Measurements from ENCODE around the gene USP30.

Gene USP30

DNA sequence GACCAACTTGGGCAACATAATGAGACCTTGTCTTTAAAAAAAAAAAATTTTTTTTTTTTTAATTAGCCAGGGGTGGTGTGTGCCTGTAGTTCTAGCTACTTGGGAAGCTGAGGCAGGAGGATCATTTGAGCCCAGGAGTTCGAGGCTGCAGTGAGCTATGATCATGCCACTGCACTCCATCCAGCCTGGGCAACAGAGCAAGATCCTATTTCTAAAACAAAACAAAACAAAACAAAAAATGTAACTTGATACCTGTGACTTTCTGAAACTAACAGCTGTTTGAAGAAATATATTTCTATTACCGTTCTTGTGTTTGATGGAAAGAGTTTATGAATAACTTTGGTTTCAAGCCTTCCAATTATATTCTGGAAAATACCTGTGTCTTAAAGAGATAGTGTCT, 62.3 kb downstream of the USP30 start:
- Histone ChIP-seq H3K9me2 (replicated peaks; ENCODE audit: low read depth, low read length) (no peaks in the 10 kb centered on the region), H2AFZ (ENCODE audit: low read length) (no peak overlapping the region), H3K36me3 (ENCODE audit: insufficient read depth, low read length) (peaks cover 8% of the 10 kb centered on the region; the same call in 1 of the 2 replicates), H3F3A (ENCODE audit: low read depth) (no peaks in the 10 kb centered on the region), H3K27me3 (ENCODE audit: insufficient read depth, low read length, poor library complexity, severe bottlenecking) (no peaks in the 10 kb centered on the region), H4K20me1 (ENCODE audit: insufficient read depth, low read length, poor library complexity, severe bottlenecking) (no peaks in the 10 kb centered on the region), H3K4me3 (ENCODE audit: low read length, poor library complexity, severe bottlenecking) (no peak overlapping the region), H3K79me2 (ENCODE audit: insufficient read depth, low read length) (no peaks in the 10 kb centered on the region), H3K4me2 (ENCODE audit: low read depth, low read length, poor library complexity, severe bottlenecking) (no peak overlapping the region), H3K9ac (ENCODE audit: low read depth, low read length, poor library complexity, severe bottlenecking) (no peak overlapping the region), H3K4me1 (ENCODE audit: insufficient read depth, low read length, poor library complexity, severe bottlenecking) (peaks cover 15% of the 10 kb centered on the region), H3K9me3 (ENCODE audit: insufficient read depth, low read depth, low read length) (no peaks in the 10 kb centered on the region)
- TF ChIP-seq, protein P1, sequence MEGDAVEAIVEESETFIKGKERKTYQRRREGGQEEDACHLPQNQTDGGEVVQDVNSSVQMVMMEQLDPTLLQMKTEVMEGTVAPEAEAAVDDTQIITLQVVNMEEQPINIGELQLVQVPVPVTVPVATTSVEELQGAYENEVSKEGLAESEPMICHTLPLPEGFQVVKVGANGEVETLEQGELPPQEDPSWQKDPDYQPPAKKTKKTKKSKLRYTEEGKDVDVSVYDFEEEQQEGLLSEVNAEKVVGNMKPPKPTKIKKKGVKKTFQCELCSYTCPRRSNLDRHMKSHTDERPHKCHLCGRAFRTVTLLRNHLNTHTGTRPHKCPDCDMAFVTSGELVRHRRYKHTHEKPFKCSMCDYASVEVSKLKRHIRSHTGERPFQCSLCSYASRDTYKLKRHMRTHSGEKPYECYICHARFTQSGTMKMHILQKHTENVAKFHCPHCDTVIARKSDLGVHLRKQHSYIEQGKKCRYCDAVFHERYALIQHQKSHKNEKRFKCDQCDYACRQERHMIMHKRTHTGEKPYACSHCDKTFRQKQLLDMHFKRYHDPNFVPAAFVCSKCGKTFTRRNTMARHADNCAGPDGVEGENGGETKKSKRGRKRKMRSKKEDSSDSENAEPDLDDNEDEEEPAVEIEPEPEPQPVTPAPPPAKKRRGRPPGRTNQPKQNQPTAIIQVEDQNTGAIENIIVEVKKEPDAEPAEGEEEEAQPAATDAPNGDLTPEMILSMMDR (conservative IDR thresholded peaks at IDR 0.05; ENCODE audit: low read length), result no peak
- TF ChIP-seq EZH2phosphoT487 (IDR thresholded peaks at IDR 0.05; ENCODE audit: borderline replicate concordance), result no peak

DNA sequence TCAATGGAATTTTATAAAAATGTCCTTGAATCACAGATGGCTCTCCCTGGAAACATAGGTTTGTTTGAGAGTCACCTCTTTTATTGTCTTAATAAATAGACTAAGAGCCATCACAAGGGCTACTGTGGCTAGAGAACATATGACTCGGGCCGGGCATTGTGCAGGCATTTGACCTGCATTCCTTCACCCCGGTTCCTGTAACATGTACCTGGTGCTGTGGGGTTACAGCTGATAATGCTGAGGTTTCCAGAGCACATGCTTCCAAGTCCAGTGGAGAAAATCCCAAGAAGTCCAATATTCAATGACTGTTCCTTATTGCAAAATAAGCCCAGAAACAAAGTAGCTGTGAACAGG, 63.0 kb downstream of the USP30 start:
- TF ChIP-seq, protein P1 (conservative IDR thresholded peaks at IDR 0.05; ENCODE audit: low read length), result no peak
- TF ChIP-seq EZH2phosphoT487 (IDR thresholded peaks at IDR 0.05; ENCODE audit: borderline replicate concordance), result no peak
- peak overlapping the region; percentile 12 for H3K4me2 ChIP-seq (ENCODE audit: low read depth, low read length, poor library complexity, severe bottlenecking)

DNA sequence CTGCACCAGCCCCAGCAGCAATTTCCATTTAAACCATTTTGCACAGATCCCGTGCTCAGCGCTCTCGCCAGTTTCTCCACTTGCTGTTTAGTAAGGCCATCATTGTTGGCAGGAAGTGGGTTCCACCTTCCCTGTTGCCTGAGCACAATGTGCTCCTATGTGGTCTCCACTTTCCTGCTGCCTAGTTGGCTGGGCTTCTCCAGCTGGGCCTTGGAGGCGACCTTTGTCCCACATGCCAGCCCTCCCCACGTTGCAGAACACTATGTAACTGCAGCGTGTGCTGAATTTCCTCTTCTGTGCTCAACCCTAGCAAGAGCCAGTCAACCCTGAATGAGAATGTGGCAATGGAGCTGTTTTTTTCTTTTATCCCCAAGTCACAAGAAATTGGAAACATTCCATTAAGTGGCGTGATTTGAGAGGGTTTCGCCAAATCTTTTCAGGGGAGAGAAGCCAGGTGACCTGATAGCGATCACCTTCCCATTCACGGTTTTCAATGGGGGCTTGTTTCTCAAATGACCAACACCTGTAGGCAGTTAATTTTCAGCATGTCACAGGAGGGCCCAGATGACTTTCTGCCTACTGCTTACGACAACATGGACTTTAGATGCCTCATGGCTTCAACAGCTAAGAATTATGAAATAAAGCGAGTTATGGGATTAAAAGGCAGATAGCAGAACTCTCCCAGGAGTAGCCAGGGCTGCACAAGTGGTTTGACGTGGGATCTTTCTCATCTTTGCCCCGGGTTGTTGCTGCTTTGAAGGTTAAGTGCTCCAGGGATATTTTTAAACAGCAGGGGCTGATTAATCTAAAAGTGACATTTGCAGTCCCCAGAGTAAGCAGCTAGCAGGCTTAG, 63.6 kb downstream of the USP30 start, which contains the start of gene ACACB:
Gene ACACB (plus strand): TSS at position 830 of the 853 bp plus-strand sequence. CDS start 22,819 bp downstream, outside the sequence.
- no peaks in the 10 kb centered on the region for H3K79me2 ChIP-seq (ENCODE audit: insufficient read depth, low read length)
- no peak for TF ChIP-seq EZH2phosphoT487 (IDR thresholded peaks at IDR 0.05; ENCODE audit: borderline replicate concordance)
- TF ChIP-seq, protein P1 (conservative IDR thresholded peaks at IDR 0.05; ENCODE audit: low read length), result no peak
- peak within 1 kb of the TSS; percentile 12 for H3K4me2 ChIP-seq (ENCODE audit: low read depth, low read length, poor library complexity, severe bottlenecking)
- no peaks in the 10 kb centered on the region for H4K20me1 ChIP-seq (ENCODE audit: insufficient read depth, low read length, poor library complexity, severe bottlenecking)
- no peaks in the 10 kb centered on the region for H3F3A ChIP-seq (ENCODE audit: low read depth)
- no peaks in the 10 kb centered on the region for H3K27me3 ChIP-seq (ENCODE audit: insufficient read depth, low read length, poor library complexity, severe bottlenecking)
- H3K9ac ChIP-seq (ENCODE audit: low read depth, low read length, poor library complexity, severe bottlenecking), result no peak within 1 kb of the TSS
- H2AFZ ChIP-seq (ENCODE audit: low read length), result peak within 1 kb of the TSS; percentile 50; the same call in 1 of the 2 replicates
- H3K4me3 ChIP-seq (ENCODE audit: low read length, poor library complexity, severe bottlenecking), result no peak within 1 kb of the TSS
- no peaks in the 10 kb centered on the region for H3K36me3 ChIP-seq (ENCODE audit: insufficient read depth, low read length)
- no peaks in the 10 kb centered on the region for H3K9me2 ChIP-seq (replicated peaks; ENCODE audit: low read depth, low read length)
- H3K9me3 ChIP-seq (ENCODE audit: insufficient read depth, low read depth, low read length), result no peaks in the 10 kb centered on the region
- H3K4me1 ChIP-seq (ENCODE audit: insufficient read depth, low read length, poor library complexity, severe bottlenecking), result peaks cover 15% of the 10 kb centered on the region

More for the DNA sequence above, 63.0 kb downstream of the USP30 start:
- H3K27me3 ChIP-seq (ENCODE audit: insufficient read depth, low read length, poor library complexity, severe bottlenecking), result no peaks in the 10 kb centered on the region
- peaks cover 15% of the 10 kb centered on the region for H3K4me1 ChIP-seq (ENCODE audit: insufficient read depth, low read length, poor library complexity, severe bottlenecking)
- H3F3A ChIP-seq (ENCODE audit: low read depth), result no peaks in the 10 kb centered on the region
- H3K9ac ChIP-seq (ENCODE audit: low read depth, low read length, poor library complexity, severe bottlenecking), result no peak overlapping the region
- H4K20me1 ChIP-seq (ENCODE audit: insufficient read depth, low read length, poor library complexity, severe bottlenecking), result no peaks in the 10 kb centered on the region
- no peaks in the 10 kb centered on the region for H3K79me2 ChIP-seq (ENCODE audit: insufficient read depth, low read length)
- no peaks in the 10 kb centered on the region for H3K9me3 ChIP-seq (ENCODE audit: insufficient read depth, low read depth, low read length)
- peaks cover 1% of the 10 kb centered on the region; the same call in 1 of the 2 replicates for H3K36me3 ChIP-seq (ENCODE audit: insufficient read depth, low read length)
- peak overlapping the region; percentile 50; the same call in 1 of the 2 replicates for H2AFZ ChIP-seq (ENCODE audit: low read length)
- no peaks in the 10 kb centered on the region for H3K9me2 ChIP-seq (replicated peaks; ENCODE audit: low read depth, low read length)
- H3K4me3 ChIP-seq (ENCODE audit: low read length, poor library complexity, severe bottlenecking), result no peak overlapping the region

All from Loucy (cell line).